ENCODE results near the gene AUTS2.

Gene AUTS2

GRCh38 chr7:69803699-69804516 is 205.6 kb downstream of the AUTS2 start:
- TF ChIP-seq, protein P1, sequence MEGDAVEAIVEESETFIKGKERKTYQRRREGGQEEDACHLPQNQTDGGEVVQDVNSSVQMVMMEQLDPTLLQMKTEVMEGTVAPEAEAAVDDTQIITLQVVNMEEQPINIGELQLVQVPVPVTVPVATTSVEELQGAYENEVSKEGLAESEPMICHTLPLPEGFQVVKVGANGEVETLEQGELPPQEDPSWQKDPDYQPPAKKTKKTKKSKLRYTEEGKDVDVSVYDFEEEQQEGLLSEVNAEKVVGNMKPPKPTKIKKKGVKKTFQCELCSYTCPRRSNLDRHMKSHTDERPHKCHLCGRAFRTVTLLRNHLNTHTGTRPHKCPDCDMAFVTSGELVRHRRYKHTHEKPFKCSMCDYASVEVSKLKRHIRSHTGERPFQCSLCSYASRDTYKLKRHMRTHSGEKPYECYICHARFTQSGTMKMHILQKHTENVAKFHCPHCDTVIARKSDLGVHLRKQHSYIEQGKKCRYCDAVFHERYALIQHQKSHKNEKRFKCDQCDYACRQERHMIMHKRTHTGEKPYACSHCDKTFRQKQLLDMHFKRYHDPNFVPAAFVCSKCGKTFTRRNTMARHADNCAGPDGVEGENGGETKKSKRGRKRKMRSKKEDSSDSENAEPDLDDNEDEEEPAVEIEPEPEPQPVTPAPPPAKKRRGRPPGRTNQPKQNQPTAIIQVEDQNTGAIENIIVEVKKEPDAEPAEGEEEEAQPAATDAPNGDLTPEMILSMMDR (conservative IDR thresholded peaks at IDR 0.05; ENCODE audit: low read depth, low read length): no peak
- DNase-seq (ENCODE audit: low read depth): no peak
- H3K4me3 ChIP-seq (ENCODE audit: low read length): no peak overlapping the region

DNA sequence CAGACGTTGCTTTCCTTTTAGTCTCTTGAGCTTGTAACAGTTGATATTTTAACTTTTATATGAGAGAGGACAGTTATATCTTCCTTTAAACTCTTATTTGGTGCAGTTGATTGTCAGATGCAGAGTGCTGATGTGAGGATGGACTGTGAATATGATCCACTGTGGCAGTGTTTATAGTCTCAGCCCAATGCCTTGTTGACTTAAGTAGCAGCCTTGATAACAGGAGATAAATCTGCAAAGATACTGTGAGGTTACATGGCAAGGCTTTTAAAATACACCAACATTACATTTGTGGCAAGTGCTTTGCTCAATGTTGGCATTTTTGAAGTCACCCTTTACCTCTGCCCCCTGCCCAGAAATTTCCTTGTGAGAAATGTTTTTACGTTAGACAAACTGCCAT is 206.7 kb downstream of the AUTS2 start:
- TF ChIP-seq, protein P1 (conservative IDR thresholded peaks at IDR 0.05; ENCODE audit: low read depth, low read length): no peak
- no peak for DNase-seq (ENCODE audit: low read depth)
- no peak overlapping the region for H3K4me3 ChIP-seq (ENCODE audit: low read length)

DNA sequence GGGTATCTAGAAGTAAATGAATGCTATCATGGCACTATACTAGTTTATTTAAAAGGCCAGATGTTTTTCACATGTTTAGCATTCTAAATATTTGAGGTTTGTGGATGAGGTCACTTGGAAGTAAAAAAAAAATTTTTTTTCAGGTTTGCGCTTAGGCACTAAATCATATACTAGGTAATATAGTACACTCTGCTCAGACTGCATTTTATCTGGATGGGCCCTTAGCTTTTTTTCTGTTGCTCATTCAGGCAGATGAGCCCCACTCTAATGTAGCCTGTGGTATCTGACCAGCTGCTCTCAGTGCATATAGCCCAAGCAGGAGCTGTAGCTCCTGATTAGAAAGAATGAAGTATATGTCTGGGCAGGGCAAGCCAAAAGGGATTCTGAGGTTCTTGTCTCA is 210.1 kb downstream of the AUTS2 start:
- TF ChIP-seq, protein P1 (conservative IDR thresholded peaks at IDR 0.05; ENCODE audit: low read depth, low read length): no peak
- H3K4me3 ChIP-seq (ENCODE audit: low read length): no peak overlapping the region
- DNase-seq (ENCODE audit: low read depth): no peak

DNA sequence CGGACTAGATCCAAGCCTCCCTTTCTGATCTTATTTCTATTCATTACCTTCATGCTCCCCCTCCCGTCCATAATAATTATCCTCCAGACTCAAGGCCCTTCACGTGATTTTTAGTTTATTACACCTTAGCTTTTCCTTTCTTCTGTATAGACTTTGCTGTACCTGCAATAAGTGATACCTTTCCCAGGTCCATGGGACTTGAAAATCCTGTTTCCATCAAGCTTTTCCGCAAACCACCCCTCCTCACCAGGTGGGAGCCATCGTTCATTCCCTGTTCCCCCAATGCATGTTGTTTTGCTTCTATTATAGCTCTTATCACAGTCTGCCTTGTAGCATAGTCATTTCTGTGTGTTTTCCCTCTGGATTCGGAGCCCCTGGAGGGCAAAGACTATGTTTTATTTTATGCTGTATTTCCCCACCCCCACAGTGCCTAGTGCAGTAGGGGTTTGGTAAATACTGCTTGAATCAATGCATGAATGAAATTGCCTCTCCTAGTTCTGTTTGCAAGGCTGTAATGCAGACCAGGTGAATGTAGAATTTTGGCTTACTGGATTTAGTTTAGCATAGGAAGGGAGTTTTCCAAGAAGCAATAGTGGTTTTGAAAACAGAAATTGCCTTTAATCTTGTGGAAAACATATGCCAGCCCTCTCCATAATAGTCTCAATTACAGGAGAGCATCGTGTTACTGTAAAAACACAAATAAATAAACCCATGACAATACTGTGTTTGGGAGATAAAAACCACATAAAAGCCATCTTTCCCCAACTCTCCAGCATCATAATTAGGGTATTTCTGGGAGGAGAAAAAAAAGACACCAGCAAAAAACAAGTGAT is 213.4 kb downstream of the AUTS2 start:
- H3K4me3 ChIP-seq (ENCODE audit: low read length): no peak overlapping the region
- TF ChIP-seq, protein P1 (conservative IDR thresholded peaks at IDR 0.05; ENCODE audit: low read depth, low read length): no peak
- no peak for DNase-seq (ENCODE audit: low read depth)

DNA sequence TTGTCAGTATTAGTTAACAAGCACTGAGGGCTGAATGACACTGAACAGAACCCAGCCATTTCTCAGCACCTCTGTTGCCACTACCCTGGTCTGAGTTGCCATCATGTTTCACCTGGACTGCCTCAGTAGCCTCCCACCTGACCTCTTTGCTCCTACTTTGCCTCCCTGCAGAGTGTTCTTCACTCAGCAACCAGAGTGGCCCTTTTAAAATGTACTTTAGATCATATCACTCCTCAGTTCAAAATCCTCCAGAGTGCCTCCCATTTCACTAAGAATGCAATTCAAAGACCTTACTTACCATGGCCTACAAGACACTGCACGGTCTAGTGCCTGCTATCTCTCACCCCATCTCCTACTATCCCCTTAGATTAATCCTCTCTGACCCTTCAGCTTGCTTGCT is 214.5 kb downstream of the AUTS2 start:
- no peak overlapping the region for H3K4me3 ChIP-seq (ENCODE audit: low read length)
- DNase-seq (ENCODE audit: low read depth): no peak
- TF ChIP-seq, protein P1 (conservative IDR thresholded peaks at IDR 0.05; ENCODE audit: low read depth, low read length): no peak

GRCh38 chr7:69813637-69814240 is 215.5 kb downstream of the AUTS2 start:
- TF ChIP-seq, protein P1 (conservative IDR thresholded peaks at IDR 0.05; ENCODE audit: low read depth, low read length): no peak
- H3K4me3 ChIP-seq (ENCODE audit: low read length): no peak overlapping the region
- no peak for DNase-seq (ENCODE audit: low read depth)
